ENCODE data around the gene ZNF318. TPM values are rescaled to one million over a fixed set of nuclear protein-coding genes. Genes with fewer than 3 reads are reported as not detected.

ZNF318 gene
- total and polyA plus RNA-seq, 3 donors from 2014 or later: 79.7 to 123 (median 97.9) TPM

- no peaks in the 10 kb centered on the region for H3K27me3 ChIP-seq
- no peak for DNase-seq
- WGBS, 2 donors: 93 to 95% methylated on average over 5 of the region's 5 CpGs
Observed at GRCh38 chr6:43296780-43297497, 72.5 kb downstream of the ZNF318 start.

GRCh38 chr6:43295456-43295855 is 74.0 kb downstream of the ZNF318 start:
- Histone ChIP-seq H3K36me3 (ENCODE audit: low read depth, missing control alignments) (no peaks in the 10 kb centered on the region), H3K27ac (no peak overlapping the region), H3K9me3 (no peaks in the 10 kb centered on the region), H3K27me3 (no peaks in the 10 kb centered on the region), H3K4me3 (no peak overlapping the region), H3K4me1 (no peaks in the 10 kb centered on the region)
- no peak for TF ChIP-seq CTCF (IDR thresholded peaks at IDR 0.05)
- TF ChIP-seq POLR2A (IDR thresholded peaks at IDR 0.05): no peak
- intact Hi-C loops (cut with DNase I; ENCODE audit: low total_unique reads): no loop called here
- 96 to 97% methylated on average over 3 of the region's 3 CpGs for WGBS, 2 donors
- DNase-seq: no peak

More at GRCh38 chr6:43296780-43297497, 72.5 kb downstream of the ZNF318 start:
- no peaks in the 10 kb centered on the region for H3K4me1 ChIP-seq
- TF ChIP-seq CTCF (IDR thresholded peaks at IDR 0.05) (no peak), POLR2A (IDR thresholded peaks at IDR 0.05) (no peak)
- H3K4me3 ChIP-seq: no peak overlapping the region
- H3K36me3 ChIP-seq (ENCODE audit: low read depth, missing control alignments): no peaks in the 10 kb centered on the region
- intact Hi-C loops (cut with DNase I; ENCODE audit: low total_unique reads): no loop called here
- no peaks in the 10 kb centered on the region for H3K9me3 ChIP-seq
- no peak overlapping the region for H3K27ac ChIP-seq

GRCh38 chr6:43294536-43294935 is 74.9 kb downstream of the ZNF318 start:
- 87 to 92% methylated on average over 3 of the region's 3 CpGs for WGBS, 2 donors
- no peaks in the 10 kb centered on the region for H3K9me3 ChIP-seq
- H3K4me3 ChIP-seq: no peak overlapping the region
- intact Hi-C loops (cut with DNase I; ENCODE audit: low total_unique reads): no loop called here
- H3K36me3 ChIP-seq (ENCODE audit: low read depth, missing control alignments): no peaks in the 10 kb centered on the region
- H3K4me1 ChIP-seq: no peaks in the 10 kb centered on the region
- no peak for DNase-seq
- H3K27me3 ChIP-seq: no peaks in the 10 kb centered on the region
- TF ChIP-seq POLR2A (IDR thresholded peaks at IDR 0.05) (no peak), CTCF (IDR thresholded peaks at IDR 0.05) (no peak)
- H3K27ac ChIP-seq: no peak overlapping the region

- no peak overlapping the region for H3K27ac ChIP-seq
- no peaks in the 10 kb centered on the region for H3K36me3 ChIP-seq (ENCODE audit: low read depth, missing control alignments)
- intact Hi-C loops (cut with DNase I; ENCODE audit: low total_unique reads): no loop called here
- no peak for DNase-seq
- H3K4me3 ChIP-seq: no peak overlapping the region
- no peak for TF ChIP-seq CTCF (IDR thresholded peaks at IDR 0.05)
- TF ChIP-seq POLR2A (IDR thresholded peaks at IDR 0.05): no peak
- no peaks in the 10 kb centered on the region for H3K9me3 ChIP-seq
- H3K27me3 ChIP-seq: no peaks in the 10 kb centered on the region
- WGBS, 2 donors: 94 to 96% methylated on average over 3 of the region's 3 CpGs
- no peaks in the 10 kb centered on the region for H3K4me1 ChIP-seq
Observed at GRCh38 chr6:43293698-43294097, 75.7 kb downstream of the ZNF318 start.

GRCh38 chr6:43292763-43293318 is 76.6 kb downstream of the ZNF318 start:
- no peak overlapping the region for H3K27ac ChIP-seq
- no peaks in the 10 kb centered on the region for H3K36me3 ChIP-seq (ENCODE audit: low read depth, missing control alignments)
- H3K4me3 ChIP-seq: no peak overlapping the region
- no peak for TF ChIP-seq POLR2A (IDR thresholded peaks at IDR 0.05)
- TF ChIP-seq CTCF (IDR thresholded peaks at IDR 0.05): no peak
- H3K9me3 ChIP-seq: no peaks in the 10 kb centered on the region
- no peaks in the 10 kb centered on the region for H3K4me1 ChIP-seq
- intact Hi-C loops (cut with DNase I; ENCODE audit: low total_unique reads): no loop called here
- no peak for DNase-seq
- 44 to 57% methylated on average over 5 of the region's 5 CpGs for WGBS, 2 donors
- no peaks in the 10 kb centered on the region for H3K27me3 ChIP-seq
